CD14-positive monocyte (primary cell): Measurements from ENCODE around the gene SUGCT. TPM values are rescaled to one million over a fixed set of nuclear protein-coding genes. Genes with fewer than 3 reads are reported as not detected.

Source experiments
- DNase-seq, 3 donors: peaks; one replicate each; pipeline ENCODE4 v3.0.0-alpha.2; 2011 to 2022
- H2AFZ ChIP-seq: 2 replicates; pipeline ENCODE4 v1.6.0; 2012; ENCODE audit warnings: mild to moderate bottlenecking, low read depth, low read length, inconsistent platforms; ENCODE audit not compliant: insufficient read depth, poor library complexity, severe bottlenecking
- H3K27ac ChIP-seq, 2 donors: 1 replicate in 1 of 2; 2 replicates in 1 of 2; pipeline ENCODE4 v1.5.1; 2012 to 2013; ENCODE audit warnings: low read length in 2 of 2, control low read depth in 1 of 2, inconsistent platforms in 1 of 2, low read depth in 1 of 2, mild to moderate bottlenecking in 1 of 2
- H3K27me3 ChIP-seq, 2 donors: one replicate each; pipeline versions ENCODE4 v1.6.0 to v1.6.1; 2011 to 2013; ENCODE audit warnings: low read length in 2 of 2; ENCODE audit not compliant: control insufficient read depth in 2 of 2, insufficient read depth in 2 of 2
- H3K36me3 ChIP-seq, 2 donors: replicated peaks in 1 of 2; 1 replicate in 1 of 2; 2 replicates in 1 of 2; pipeline versions ENCODE4 v1.5.1 to v1.6.1; 2012 to 2013; ENCODE audit warnings: low read length in 2 of 2, control low read depth in 1 of 2, inconsistent platforms in 1 of 2, mild to moderate bottlenecking in 1 of 2; ENCODE audit not compliant: insufficient read depth in 2 of 2, control insufficient read depth in 1 of 2
- H3K4me1 ChIP-seq, 2 donors: 1 replicate in 1 of 2; 2 replicates in 1 of 2; pipeline versions ENCODE4 v1.5.1 to v1.6.1; 2012 to 2013; ENCODE audit warnings: low read length in 2 of 2, control low read depth in 1 of 2, inconsistent platforms in 1 of 2, mild to moderate bottlenecking in 1 of 2, moderate library complexity in 1 of 2; ENCODE audit not compliant: insufficient read depth in 2 of 2, control insufficient read depth in 1 of 2
- H3K4me2 ChIP-seq: replicated peaks from 2 replicates; pipeline ENCODE3; 2012; ENCODE audit warnings: low read length, moderate library complexity, mild to moderate bottlenecking; ENCODE audit not compliant: poor library complexity, severe bottlenecking; ENCODE audit errors: extremely low read depth
- H3K4me3 ChIP-seq, 3 experiments: fragments of 200-600 bp in 1 of 3; sonication (generic) in 1 of 3; replicated peaks in 1 of 3; 1 replicate in 2 of 3; 2 replicates in 1 of 3; pipeline ENCODE4 v1.5.1; 2011 to 2013; ENCODE audit warnings: low read length in 3 of 3, mild to moderate bottlenecking in 3 of 3, control low read depth in 2 of 3, low read depth in 2 of 3, inconsistent platforms in 1 of 3, moderate library complexity in 1 of 3
- H3K79me2 ChIP-seq: 2 replicates; pipeline ENCODE4 v1.6.0; 2012; ENCODE audit warnings: mild to moderate bottlenecking, control low read depth, inconsistent platforms, low read length, moderate library complexity; ENCODE audit not compliant: insufficient read depth
- H3K9ac ChIP-seq: 2 replicates; pipeline ENCODE4 v1.6.0; 2017; ENCODE audit warnings: low read length, mild to moderate bottlenecking; ENCODE audit not compliant: insufficient read depth, poor library complexity, severe bottlenecking
- H3K9me3 ChIP-seq, 2 donors: replicated peaks in 1 of 2; 1 replicate in 1 of 2; 2 replicates in 1 of 2; pipeline versions ENCODE4 v1.5.1 to v1.6.1; 2012 to 2013; ENCODE audit warnings: low read length in 2 of 2, control low read depth in 1 of 2; ENCODE audit not compliant: control insufficient read depth in 1 of 2, insufficient read depth in 1 of 2
- H4K20me1 ChIP-seq: 2 replicates; pipeline ENCODE4 v1.6.0; 2012; ENCODE audit warnings: mild to moderate bottlenecking, low read length, control low read depth, moderate library complexity; ENCODE audit not compliant: insufficient read depth
- H3K27ac Mint-ChIP-seq, 7 donors: one replicate each; pipeline ENCODE4 v1.8.0; 2020; ENCODE audit warnings: mild to moderate bottlenecking in 7 of 7, mixed read lengths in 7 of 7, moderate library complexity in 6 of 7, inconsistent platforms in 2 of 7
- H3K27me3 Mint-ChIP-seq, 3 donors: one replicate each; pipeline ENCODE4 v1.8.0; 2021 to 2022; ENCODE audit warnings: low read depth in 3 of 3, mild to moderate bottlenecking in 3 of 3, mixed read lengths in 3 of 3, moderate library complexity in 3 of 3, inconsistent platforms in 1 of 3
- H3K36me3 Mint-ChIP-seq, 2 donors: one replicate each; pipeline ENCODE4 v1.8.0; 2020; ENCODE audit warnings: mixed read lengths in 2 of 2, inconsistent platforms in 1 of 2, mild to moderate bottlenecking in 1 of 2
- H3K4me1 Mint-ChIP-seq: one replicate; pipeline ENCODE4 v1.8.0; 2020; ENCODE audit warnings: mild to moderate bottlenecking, mixed read lengths
- H3K4me3 Mint-ChIP-seq, 2 donors: one replicate each; pipeline ENCODE4 v1.8.0; 2020; ENCODE audit warnings: mild to moderate bottlenecking in 2 of 2, mixed read lengths in 2 of 2, moderate library complexity in 1 of 2
- H3K9me3 Mint-ChIP-seq, 7 donors: one replicate each; pipeline ENCODE4 v1.8.0; 2020 to 2022; ENCODE audit warnings: mixed read lengths in 7 of 7, mild to moderate bottlenecking in 6 of 7, moderate library complexity in 6 of 7, inconsistent platforms in 2 of 7
- CTCF ChIP-seq: fragments of 200-600 bp; IDR thresholded peaks from one replicate; pipeline ENCODE4 v1.8.0; 2022; ENCODE audit warnings: antibody characterized with exemption, mild to moderate bottlenecking
- WGBS: methylation state at CpG from one replicate; pipeline ENCODE4 v1.1.5; 2013; ENCODE audit warnings: missing lambda C conversion rate; ENCODE audit not compliant: insufficient coverage; 5-methylcytosine and 5-hydroxymethylcytosine counted together
- intact Hi-C, 2 donors: fragments of 100-400 bp; cut with micrococcal nuclease; formaldehyde crosslinking; loops; one replicate each; pipeline versions ENCODE4 v1.15.0 to v1.15.1; 2023
- polyA plus RNA-seq, 3 donors: library from polyadenylated mRNA; depleted of rRNA in 1 of 3; unstranded in 2 of 3; stranded (reverse) in 1 of 3; fragments of 300-500 nt in 2 of 3; fragments of >200 nt in 1 of 3; fragmentation: Illumina TruSeq in 2 of 3; gene quantifications; 1 replicate in 2 of 3; 2 replicates in 1 of 3; pipeline ENCODE4 v1.2.3, GENCODE V29; 2012 to 2021

Gene SUGCT
- polyA plus RNA-seq, 3 donors: not detected

DNA sequence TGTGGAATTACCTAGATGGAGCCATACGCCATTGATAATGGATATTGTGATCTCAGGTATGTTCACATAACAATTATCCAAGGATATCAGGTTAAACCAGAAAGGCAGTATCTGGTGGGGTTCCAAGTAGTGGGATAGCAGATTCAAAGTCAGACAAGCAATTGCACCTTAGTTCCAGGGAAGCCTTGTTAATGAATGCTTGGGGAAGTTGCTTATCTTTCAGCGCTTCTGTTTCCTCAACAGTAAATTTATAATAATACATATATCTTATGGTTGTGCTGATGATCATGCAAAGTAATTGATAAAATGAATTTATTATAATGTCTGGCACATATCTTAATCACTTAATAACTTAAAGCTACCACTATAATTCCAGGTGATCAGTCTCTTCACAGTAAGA is 290.9 kb downstream of the SUGCT start:
- Mint-ChIP-seq H3K9me3 (no peaks in the 10 kb centered on the region), H3K27ac (no peak overlapping the region), H3K27me3 (no peaks in the 10 kb centered on the region), H3K4me1 (no peaks in the 10 kb centered on the region), H3K36me3 (no peaks in the 10 kb centered on the region), H3K4me3 (no peak overlapping the region)
- TF ChIP-seq CTCF: no peak
- DNase-seq: no peak
- no peaks in the 10 kb centered on the region for H3K9me3 ChIP-seq
- no peaks in the 10 kb centered on the region for H3K36me3 ChIP-seq
- H3K4me2 ChIP-seq: no peak overlapping the region
- no peak overlapping the region for H3K4me3 ChIP-seq
- intact Hi-C loops: no loop called here
- H3K9ac ChIP-seq: no peak overlapping the region
- H3K27me3 ChIP-seq: no peaks in the 10 kb centered on the region
- H3K79me2 ChIP-seq: no peaks in the 10 kb centered on the region
- no peak overlapping the region for H3K27ac ChIP-seq
- no peak overlapping the region for H2AFZ ChIP-seq
- WGBS: no CpG with 5 or more reads among the region's 2 CpGs
- H3K4me1 ChIP-seq: no peaks in the 10 kb centered on the region
- no peaks in the 10 kb centered on the region for H4K20me1 ChIP-seq

DNA sequence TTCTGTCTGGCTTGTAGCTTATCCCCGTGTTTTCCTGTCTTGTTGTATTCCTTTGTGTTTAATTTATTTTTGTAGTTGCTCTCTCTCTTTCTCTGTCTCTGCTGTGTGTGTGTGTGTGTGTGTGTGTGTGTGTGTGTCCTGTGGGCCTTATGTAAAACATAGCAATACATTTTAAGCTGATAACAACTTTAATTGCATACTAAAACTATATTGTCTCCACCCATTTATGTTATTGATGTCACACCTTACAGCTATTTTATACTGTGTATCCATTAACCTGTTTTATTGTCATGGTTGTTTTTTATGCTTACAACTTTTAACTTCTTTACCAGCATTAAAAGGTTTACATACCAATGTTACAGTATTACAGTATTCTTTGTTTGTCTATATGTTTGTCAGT is 293.6 kb downstream of the SUGCT start:
- no peak for DNase-seq
- no CpG with 5 or more reads among the region's 1 CpG for WGBS
- H3K4me1 Mint-ChIP-seq: no peaks in the 10 kb centered on the region
- H3K36me3 ChIP-seq: no peaks in the 10 kb centered on the region
- no peaks in the 10 kb centered on the region for H3K27me3 Mint-ChIP-seq
- no peak for TF ChIP-seq CTCF
- peaks cover 6 to 11% (median 9%) of the 10 kb centered on the region in 7 donors for H3K9me3 Mint-ChIP-seq
- H3K9ac ChIP-seq: no peak overlapping the region
- H3K4me3 Mint-ChIP-seq: no peak overlapping the region
- no peaks in the 10 kb centered on the region for H4K20me1 ChIP-seq
- H3K36me3 Mint-ChIP-seq: no peaks in the 10 kb centered on the region
- no peak overlapping the region for H3K4me2 ChIP-seq
- intact Hi-C loops: no loop called here
- H3K9me3 ChIP-seq: peaks cover 6 to 12% of the 10 kb centered on the region in 2 donors
- no peaks in the 10 kb centered on the region for H3K4me1 ChIP-seq
- no peaks in the 10 kb centered on the region for H3K27me3 ChIP-seq
- no peak overlapping the region for H2AFZ ChIP-seq
- no peak overlapping the region for H3K27ac Mint-ChIP-seq
- no peaks in the 10 kb centered on the region for H3K79me2 ChIP-seq
- H3K27ac ChIP-seq: no peak overlapping the region
- no peak overlapping the region for H3K4me3 ChIP-seq
